Lower leg skin (tissue), 4 donors: ENCODE data around the gene GJB4. TPM values are rescaled to one million over a fixed set of nuclear protein-coding genes. Genes with fewer than 3 reads are reported as not detected.

Source experiments
- DNase-seq, 2 donors: peaks; one replicate each; pipeline ENCODE4 v3.0.0-alpha.2; 2019; ENCODE audit warnings: low spot score in 2 of 2
- H3K4me3 ChIP-seq: fragments of 200-600 bp; sonication (generic); 2 replicates; pipeline ENCODE4 v1.5.1; 2017; ENCODE audit warnings: mild to moderate bottlenecking, low read depth; ENCODE audit not compliant: poor library complexity, severe bottlenecking
- POLR2A ChIP-seq, 2 donors: fragments of 450-650 bp; IDR thresholded peaks; one replicate each; pipeline ENCODE4 v1.6.1; 2016 to 2017; ENCODE audit warnings: antibody characterized with exemption in 2 of 2, mild to moderate bottlenecking in 1 of 2, moderate library complexity in 1 of 2
- whole genome bisulfite sequencing, 2 donors: methylation state at CpG; one replicate each; pipeline ENCODE4 v1.1.5; 2018; 5-methylcytosine and 5-hydroxymethylcytosine counted together
- intact Hi-C: fragments of 100-400 bp; cut with DNase I; formaldehyde crosslinking; loops from one replicate; pipeline ENCODE4 v1.15.0; 2023; ENCODE audit warnings: low total_unique reads
- total RNA-seq, 4 donors: library from RNA; depleted of rRNA; stranded (reverse); fragments of >200 nt; gene quantifications; one replicate each; pipeline ENCODE4 v1.1.0, GENCODE V29; 2016
- TF ChIP-seq, protein P1 (sequence below), 3 donors: fragments of 450-650 bp; IDR thresholded peaks; one replicate each; pipeline ENCODE4 v1.5.1; 2016; ENCODE audit warnings: antibody characterized with exemption in 3 of 3, mild to moderate bottlenecking in 3 of 3, moderate library complexity in 2 of 3

The GJB4 gene
- total RNA-seq, 4 donors from 2014 or later = 44.2 to 146 (median 55.8) TPM

DNA sequence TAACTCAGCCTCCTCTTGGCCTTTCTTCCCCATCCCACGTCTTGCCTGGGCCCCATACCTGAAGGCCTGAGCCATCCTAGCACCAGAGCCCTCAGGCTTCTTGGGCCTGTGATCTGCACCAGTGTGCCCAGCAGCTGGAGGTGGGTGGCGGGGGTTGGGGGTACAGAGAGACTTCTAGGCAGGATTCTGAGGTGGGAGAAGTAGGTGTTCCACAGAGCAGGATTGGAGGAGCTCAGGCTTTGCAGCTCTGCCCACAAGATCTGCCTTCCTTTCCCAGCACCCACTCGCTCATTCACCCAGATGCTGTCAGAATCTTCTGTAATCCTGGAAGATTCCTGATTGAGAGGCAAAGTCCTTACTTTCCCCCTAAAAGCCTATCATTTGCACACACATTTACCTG, 14.7 kb upstream of the GJB4 start:
- no peak overlapping the region for H3K4me3 ChIP-seq
- TF ChIP-seq, protein P1, sequence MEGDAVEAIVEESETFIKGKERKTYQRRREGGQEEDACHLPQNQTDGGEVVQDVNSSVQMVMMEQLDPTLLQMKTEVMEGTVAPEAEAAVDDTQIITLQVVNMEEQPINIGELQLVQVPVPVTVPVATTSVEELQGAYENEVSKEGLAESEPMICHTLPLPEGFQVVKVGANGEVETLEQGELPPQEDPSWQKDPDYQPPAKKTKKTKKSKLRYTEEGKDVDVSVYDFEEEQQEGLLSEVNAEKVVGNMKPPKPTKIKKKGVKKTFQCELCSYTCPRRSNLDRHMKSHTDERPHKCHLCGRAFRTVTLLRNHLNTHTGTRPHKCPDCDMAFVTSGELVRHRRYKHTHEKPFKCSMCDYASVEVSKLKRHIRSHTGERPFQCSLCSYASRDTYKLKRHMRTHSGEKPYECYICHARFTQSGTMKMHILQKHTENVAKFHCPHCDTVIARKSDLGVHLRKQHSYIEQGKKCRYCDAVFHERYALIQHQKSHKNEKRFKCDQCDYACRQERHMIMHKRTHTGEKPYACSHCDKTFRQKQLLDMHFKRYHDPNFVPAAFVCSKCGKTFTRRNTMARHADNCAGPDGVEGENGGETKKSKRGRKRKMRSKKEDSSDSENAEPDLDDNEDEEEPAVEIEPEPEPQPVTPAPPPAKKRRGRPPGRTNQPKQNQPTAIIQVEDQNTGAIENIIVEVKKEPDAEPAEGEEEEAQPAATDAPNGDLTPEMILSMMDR (IDR thresholded peaks at IDR 0.05) = no peak
- no peak for TF ChIP-seq POLR2A (IDR thresholded peaks at IDR 0.05)
- peak in 1 of 2 donors; percentile 56 for DNase-seq
- 69 to 89% methylated on average over 3 of the region's 3 CpGs for WGBS, 2 donors
- intact Hi-C loops = loop anchor here (5.0 kb wide), 1 partner anchor 1113 kb away; no protein-coding TSS in a partner anchor

DNA sequence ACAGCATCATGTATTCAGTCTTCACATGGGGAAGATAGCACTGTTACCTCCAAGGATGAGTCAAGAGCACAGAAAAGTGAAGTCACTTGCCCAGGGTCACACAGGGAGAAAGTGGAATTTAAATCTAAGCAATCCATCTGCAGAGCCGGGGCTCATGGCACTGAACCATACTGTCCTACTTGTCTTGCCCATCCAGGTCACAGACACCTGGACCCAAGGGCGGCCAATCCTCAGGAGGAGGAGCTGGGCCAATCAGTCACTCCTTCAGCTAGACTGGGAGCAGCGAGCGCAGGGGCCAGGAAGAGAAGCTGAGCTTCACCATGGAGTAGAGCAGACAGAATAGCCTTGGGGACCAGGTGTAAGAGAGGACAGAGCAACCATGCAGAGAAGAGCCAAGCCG, 13.9 kb upstream of the GJB4 start:
- WGBS, 2 donors = 65 to 72% methylated on average over 5 of the region's 5 CpGs
- intact Hi-C loops = no loop called here
- peak in 1 of 2 donors; percentile 74 for DNase-seq
- TF ChIP-seq, protein P1 (IDR thresholded peaks at IDR 0.05) = no peak
- TF ChIP-seq POLR2A (IDR thresholded peaks at IDR 0.05) = no peak
- H3K4me3 ChIP-seq = no peak overlapping the region

DNA sequence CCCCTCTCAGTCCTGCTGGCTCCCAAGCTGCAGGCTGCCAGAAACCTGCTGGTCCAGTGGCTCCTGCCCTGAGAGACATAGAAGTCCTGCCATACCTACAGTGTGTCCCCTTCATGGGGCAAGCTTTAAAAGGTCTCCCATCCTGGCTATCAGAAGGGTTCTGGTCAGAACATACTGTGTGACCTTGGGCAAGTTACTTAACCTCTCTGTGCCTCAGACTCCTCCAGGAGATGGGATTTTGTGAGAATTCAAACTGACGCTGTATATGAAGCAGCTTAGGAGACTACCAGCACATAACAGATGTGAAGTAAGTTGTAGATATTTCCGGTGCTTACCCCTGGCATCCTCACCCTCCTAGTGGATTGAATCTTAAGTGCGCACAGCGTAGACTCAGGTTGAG, 13.4 kb upstream of the GJB4 start:
- WGBS, 2 donors = 84 to 90% methylated on average over 4 of the region's 4 CpGs
- H3K4me3 ChIP-seq = no peak overlapping the region
- TF ChIP-seq POLR2A (IDR thresholded peaks at IDR 0.05) = no peak
- TF ChIP-seq, protein P1 (IDR thresholded peaks at IDR 0.05) = no peak
- DNase-seq = no peak
- intact Hi-C loops = no loop called here

DNA sequence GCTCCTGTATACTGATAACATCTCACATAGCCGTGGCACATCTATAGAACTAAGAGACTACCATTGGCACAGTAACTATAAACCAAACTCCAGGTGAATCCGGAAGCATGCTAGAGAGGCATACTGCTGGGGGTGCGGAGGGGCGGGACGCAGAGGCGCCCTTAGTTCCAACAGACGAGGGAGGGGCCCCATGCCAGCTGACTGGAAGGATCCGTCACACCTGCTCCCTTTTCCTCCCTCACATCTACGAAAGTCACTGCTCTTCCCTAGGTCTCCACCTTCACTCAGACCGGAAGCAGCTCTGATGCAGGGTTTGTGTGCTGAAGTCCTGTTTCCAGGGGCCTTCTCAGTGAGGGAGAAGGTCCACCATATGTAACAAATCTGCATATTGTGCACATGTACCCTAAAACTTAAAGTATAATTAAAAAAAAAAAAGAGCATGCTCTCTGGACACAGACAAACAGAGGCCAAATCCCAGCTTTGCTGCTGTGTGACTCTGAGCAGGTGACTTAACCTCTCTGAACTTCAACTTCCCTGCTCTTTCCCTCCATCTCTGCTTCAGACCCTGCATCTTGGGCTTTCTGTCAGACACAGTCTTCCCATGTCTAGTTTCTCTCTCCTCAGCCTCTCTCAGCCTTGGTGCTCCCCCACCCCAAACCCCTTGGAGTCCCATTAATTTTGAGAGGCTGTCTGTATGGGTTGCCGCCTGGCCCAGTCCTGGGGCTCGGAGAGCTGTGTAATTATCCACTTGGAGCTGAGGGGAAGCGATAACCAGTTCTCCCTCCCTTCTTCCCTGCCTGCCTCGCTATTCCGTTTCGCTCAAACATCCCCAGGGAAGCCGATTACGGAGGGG, 12.5 kb upstream of the GJB4 start:
- WGBS, 2 donors = 49 to 58% methylated on average over 18 of the region's 18 CpGs
- peak in 1 of 2 donors; percentile 20 for DNase-seq
- intact Hi-C loops = no loop called here
- H3K4me3 ChIP-seq = no peak overlapping the region
- TF ChIP-seq POLR2A (IDR thresholded peaks at IDR 0.05) = no peak
- TF ChIP-seq, protein P1 (IDR thresholded peaks at IDR 0.05) = no peak

DNA sequence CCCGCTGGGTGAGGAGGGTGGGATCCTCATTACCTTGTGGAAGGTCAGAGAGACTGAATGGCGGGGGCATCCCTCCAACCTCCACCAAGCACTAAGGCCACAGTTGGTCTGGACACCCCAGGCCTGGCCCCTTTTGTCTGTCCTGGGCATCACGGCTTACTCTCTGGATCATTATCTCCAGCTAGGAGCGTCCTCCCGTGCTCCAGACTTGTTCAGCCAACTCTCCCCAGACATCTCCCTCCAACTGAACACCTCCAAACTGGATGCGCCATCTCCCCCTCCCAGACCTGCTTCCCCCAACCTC, 11.9 kb upstream of the GJB4 start:
- intact Hi-C loops = no loop called here
- WGBS, 2 donors = 72 to 84% methylated on average over 6 of the region's 6 CpGs
- DNase-seq = peak in 1 of 2 donors; percentile 67
- H3K4me3 ChIP-seq = no peak overlapping the region
- no peak for TF ChIP-seq POLR2A (IDR thresholded peaks at IDR 0.05)
- TF ChIP-seq, protein P1 (IDR thresholded peaks at IDR 0.05) = no peak
